ENCODE data around the gene PRTN3. TPM values are rescaled to one million over a fixed set of nuclear protein-coding genes. Genes with fewer than 3 reads are reported as not detected.

The PRTN3 gene
- polyA plus RNA-seq, 10 donors = 0.89 to 6.4 (median 2.2) TPM

GRCh38 chr19:896434-896833 is 55.6 kb downstream of the PRTN3 start:
- DNase-seq = no peak

DNA sequence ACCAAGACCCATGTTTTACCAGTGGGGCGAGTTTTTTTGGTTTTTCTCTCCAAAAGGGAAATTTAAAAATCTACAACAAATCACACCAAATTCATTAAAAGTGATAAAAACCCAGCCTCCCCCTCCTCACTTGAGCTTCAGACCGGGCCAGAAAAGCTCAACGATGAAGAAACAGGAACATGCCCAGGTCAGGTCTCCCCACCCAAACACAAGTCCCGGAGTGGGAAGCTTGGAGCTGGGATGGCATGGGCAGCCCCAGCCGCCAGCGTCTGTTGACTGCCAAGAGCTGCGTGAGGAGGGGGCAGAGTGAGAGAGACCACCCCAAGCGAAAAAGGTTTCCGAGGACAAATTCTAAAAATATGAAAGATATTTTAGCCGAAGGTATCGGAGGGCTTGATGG is 56.2 kb downstream of the PRTN3 start:
- DNase-seq = no peak

- no peak for DNase-seq
These were observed 56.7 kb downstream of the PRTN3 start for GRCh38 chr19:897442-898039.

Other genes with a start within 250 kb of the PRTN3 start
- gene POLRMT, start 207.5 kb upstream of the PRTN3 start, polyA plus RNA-seq (ENCODE audit: insufficient read length in 10 of 10) = 10 to 100 TPM; 27.3 to 38.4 (median 31.1) TPM
- gene FGF22, start 201.1 kb upstream of the PRTN3 start, polyA plus RNA-seq (ENCODE audit: insufficient read length in 10 of 10) = under 1 TPM in 3 of 10 donors, not detected in 7; 0.10 to 0.30 (median 0.11) TPM
- gene RNF126, start 177.8 kb upstream of the PRTN3 start, polyA plus RNA-seq (ENCODE audit: insufficient read length in 10 of 10) = 10 to 100 TPM; 18.3 to 27.8 (median 21.7) TPM
- 10 to 100 TPM; 10.7 to 19.2 (median 14.6) TPM for gene FSTL3, start 164.6 kb upstream of the PRTN3 start, polyA plus RNA-seq (ENCODE audit: insufficient read length in 10 of 10)
- under 1 TPM in 4 of 10 donors, not detected in 6; 0.19 to 0.35 (median 0.26) TPM for gene PRSS57, start 145.5 kb upstream of the PRTN3 start, polyA plus RNA-seq (ENCODE audit: insufficient read length in 10 of 10)
- 10 to 100 TPM; 18.5 to 53.6 (median 33.9) TPM for gene PALM, start 132.1 kb upstream of the PRTN3 start, polyA plus RNA-seq (ENCODE audit: insufficient read length in 10 of 10)
- under 1 TPM in 9 of 10 donors, not detected in 1; 0.05 to 0.84 (median 0.17) TPM for gene MISP, start 89.9 kb upstream of the PRTN3 start, polyA plus RNA-seq (ENCODE audit: insufficient read length in 10 of 10)
- 100 to 1,000 TPM; 127 to 230 (median 138) TPM for gene PTBP1, start 43.5 kb upstream of the PRTN3 start, polyA plus RNA-seq (ENCODE audit: insufficient read length in 10 of 10)
- gene PLPPR3, start 19.0 kb upstream of the PRTN3 start, polyA plus RNA-seq (ENCODE audit: insufficient read length in 10 of 10) = 1 to 10 TPM in 1 of 10 donors, under 1 TPM in 9; 0.27 to 1.5 (median 0.68) TPM
- gene AZU1, start 13.2 kb upstream of the PRTN3 start, polyA plus RNA-seq (ENCODE audit: insufficient read length in 10 of 10) = 1 to 10 TPM in 7 of 10 donors, under 1 TPM in 3; 0.35 to 3.0 (median 1.2) TPM
- gene ELANE, start 11.3 kb downstream of the PRTN3 start, polyA plus RNA-seq (ENCODE audit: insufficient read length in 10 of 10) = 1 to 10 TPM in 1 of 10 donors, under 1 TPM in 9; 0.22 to 2.3 (median 0.60) TPM
- 1 to 10 TPM; 1.0 to 5.4 (median 1.9) TPM for gene CFD, start 18.7 kb downstream of the PRTN3 start, polyA plus RNA-seq (ENCODE audit: insufficient read length in 10 of 10)
- 10 to 100 TPM; 26.6 to 41.5 (median 33.6) TPM for gene MED16, start 52.2 kb downstream of the PRTN3 start, polyA plus RNA-seq (ENCODE audit: insufficient read length in 10 of 10)
- not detected for gene RNU6-9, start 52.5 kb downstream of the PRTN3 start, polyA plus RNA-seq (ENCODE audit: insufficient read length in 10 of 10)
- gene R3HDM4, start 72.2 kb downstream of the PRTN3 start, polyA plus RNA-seq (ENCODE audit: insufficient read length in 10 of 10) = 10 to 100 TPM; 20.5 to 47.8 (median 30.2) TPM
- not detected for gene KISS1R, start 76.3 kb downstream of the PRTN3 start, polyA plus RNA-seq (ENCODE audit: insufficient read length in 10 of 10)
- 10 to 100 TPM in 6 of 10 donors, 1 to 10 TPM in 4; 6.9 to 13.1 (median 10.4) TPM for gene ARID3A, start 85.0 kb downstream of the PRTN3 start, polyA plus RNA-seq (ENCODE audit: insufficient read length in 10 of 10)
- gene WDR18, start 143.3 kb downstream of the PRTN3 start, polyA plus RNA-seq (ENCODE audit: insufficient read length in 10 of 10) = 10 to 100 TPM; 17.6 to 43.3 (median 24.5) TPM
- gene GRIN3B, start 159.4 kb downstream of the PRTN3 start, polyA plus RNA-seq (ENCODE audit: insufficient read length in 10 of 10) = under 1 TPM in 9 of 10 donors, not detected in 1; 0.13 to 0.35 (median 0.17) TPM
- 10 to 100 TPM; 51.8 to 91.2 (median 73.3) TPM for gene TMEM259, start 180.1 kb downstream of the PRTN3 start, polyA plus RNA-seq (ENCODE audit: insufficient read length in 10 of 10)
- not detected for gene RNU6-2, start 180.5 kb downstream of the PRTN3 start, polyA plus RNA-seq (ENCODE audit: insufficient read length in 10 of 10)
- 10 to 100 TPM; 40.4 to 84.7 (median 54.1) TPM for gene CNN2, start 185.6 kb downstream of the PRTN3 start, polyA plus RNA-seq (ENCODE audit: insufficient read length in 10 of 10)
- gene ABCA7, start 199.1 kb downstream of the PRTN3 start, polyA plus RNA-seq (ENCODE audit: insufficient read length in 10 of 10) = 10 to 100 TPM in 9 of 10 donors, 1 to 10 TPM in 1; 4.8 to 29.3 (median 12.0) TPM
- gene ARHGAP45, start 226.2 kb downstream of the PRTN3 start, polyA plus RNA-seq (ENCODE audit: insufficient read length in 10 of 10) = 10 to 100 TPM in 5 of 10 donors, 1 to 10 TPM in 5; 6.3 to 20.7 (median 10.1) TPM